ENCODE results near the gene SLC2A13.
A peak's percentile ranks its signal among the peaks of the same experiment; 100 is the strongest.

DNA sequence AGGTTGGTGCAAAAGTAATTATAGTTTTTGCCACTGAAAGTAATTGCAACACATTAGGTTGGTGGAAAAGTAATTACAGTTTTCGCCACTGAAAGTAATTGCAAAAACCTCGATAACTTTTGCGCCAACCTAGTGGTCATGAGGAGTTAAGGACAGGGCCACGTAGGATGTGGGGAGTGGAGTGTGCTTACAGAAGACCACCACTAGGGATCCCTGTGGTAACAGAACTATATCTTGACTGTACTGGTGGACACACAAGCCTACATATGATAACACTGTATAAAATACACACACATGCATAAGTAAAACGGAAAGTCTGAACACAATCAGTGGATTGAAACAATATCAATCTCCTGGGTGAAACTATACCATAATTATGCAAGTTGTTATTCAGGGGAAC, 298.8 kb downstream of the SLC2A13 start:
- TF ChIP-seq, protein P1, sequence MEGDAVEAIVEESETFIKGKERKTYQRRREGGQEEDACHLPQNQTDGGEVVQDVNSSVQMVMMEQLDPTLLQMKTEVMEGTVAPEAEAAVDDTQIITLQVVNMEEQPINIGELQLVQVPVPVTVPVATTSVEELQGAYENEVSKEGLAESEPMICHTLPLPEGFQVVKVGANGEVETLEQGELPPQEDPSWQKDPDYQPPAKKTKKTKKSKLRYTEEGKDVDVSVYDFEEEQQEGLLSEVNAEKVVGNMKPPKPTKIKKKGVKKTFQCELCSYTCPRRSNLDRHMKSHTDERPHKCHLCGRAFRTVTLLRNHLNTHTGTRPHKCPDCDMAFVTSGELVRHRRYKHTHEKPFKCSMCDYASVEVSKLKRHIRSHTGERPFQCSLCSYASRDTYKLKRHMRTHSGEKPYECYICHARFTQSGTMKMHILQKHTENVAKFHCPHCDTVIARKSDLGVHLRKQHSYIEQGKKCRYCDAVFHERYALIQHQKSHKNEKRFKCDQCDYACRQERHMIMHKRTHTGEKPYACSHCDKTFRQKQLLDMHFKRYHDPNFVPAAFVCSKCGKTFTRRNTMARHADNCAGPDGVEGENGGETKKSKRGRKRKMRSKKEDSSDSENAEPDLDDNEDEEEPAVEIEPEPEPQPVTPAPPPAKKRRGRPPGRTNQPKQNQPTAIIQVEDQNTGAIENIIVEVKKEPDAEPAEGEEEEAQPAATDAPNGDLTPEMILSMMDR (IDR thresholded peaks at IDR 0.05; ENCODE audit: insufficient read depth, low read length, poor library complexity, severe bottlenecking), result peak; percentile 33
- TF ChIP-seq EZH2phosphoT487 (conservative IDR thresholded peaks at IDR 0.05; ENCODE audit: low read length), result no peak
